Thymus (tissue), 11 donors: ENCODE data around the gene MRC1. TPM values are rescaled to one million over a fixed set of nuclear protein-coding genes. Genes with fewer than 3 reads are reported as not detected.

Source experiments
- DNase-seq, 9 donors: peaks; one replicate each; pipeline ENCODE4 v3.0.0-alpha.2; 2013; ENCODE audit warnings: low spot score in 9 of 9, low read depth in 6 of 9, missing footprints in 1 of 9
- H3K27ac ChIP-seq, 2 donors: one replicate each; pipeline ENCODE4 v1.5.1; 2013; ENCODE audit warnings: control low read depth in 1 of 2, low read depth in 1 of 2, low read length in 1 of 2, mild to moderate bottlenecking in 1 of 2, moderate library complexity in 1 of 2
- H3K27me3 ChIP-seq, 2 donors: one replicate each; pipeline ENCODE4 v1.5.1; 2013; ENCODE audit warnings: low read length in 1 of 2; ENCODE audit not compliant: control insufficient read depth in 2 of 2, insufficient read depth in 1 of 2
- H3K36me3 ChIP-seq, 2 donors: one replicate each; pipeline ENCODE4 v1.5.1; 2013; ENCODE audit warnings: low read length in 1 of 2, mild to moderate bottlenecking in 1 of 2, moderate library complexity in 1 of 2; ENCODE audit not compliant: control insufficient read depth in 2 of 2, insufficient read depth in 2 of 2
- H3K4me1 ChIP-seq, 2 donors: one replicate each; pipeline ENCODE4 v1.5.1; 2013; ENCODE audit warnings: low read length in 2 of 2; ENCODE audit not compliant: control insufficient read depth in 2 of 2, insufficient read depth in 2 of 2
- H3K4me3 ChIP-seq, 2 donors: one replicate each; pipeline ENCODE4 v1.5.1; 2013; ENCODE audit warnings: low read length in 2 of 2, control low read depth in 1 of 2, mild to moderate bottlenecking in 1 of 2
- H3K9me3 ChIP-seq, 2 donors: one replicate each; pipeline ENCODE4 v1.5.1; 2013; ENCODE audit warnings: low read length in 1 of 2, mild to moderate bottlenecking in 1 of 2; ENCODE audit not compliant: control insufficient read depth in 2 of 2, insufficient read depth in 1 of 2
- WGBS: extraction: QIAGEN DNeasy Blood & Tissue Kit; methylation state at CpG from one replicate; pipeline ENCODE4 v1.1.7; 2013; 5-methylcytosine and 5-hydroxymethylcytosine counted together
- polyA plus RNA-seq: library from polyadenylated mRNA; stranded (reverse); fragments of 200-250 nt; gene quantifications from one replicate; pipeline ENCODE4 v1.2.3, GENCODE V29; 2013
- total RNA-seq: library from RNA; stranded (reverse); fragments of 120-200 nt; gene quantifications from one replicate; pipeline ENCODE4 v1.2.4, GENCODE V29; 2013
- donor health status: healthy.

MRC1 gene
- total and polyA plus RNA-seq, 2 donors = 6.8 to 10.2 TPM

DNA sequence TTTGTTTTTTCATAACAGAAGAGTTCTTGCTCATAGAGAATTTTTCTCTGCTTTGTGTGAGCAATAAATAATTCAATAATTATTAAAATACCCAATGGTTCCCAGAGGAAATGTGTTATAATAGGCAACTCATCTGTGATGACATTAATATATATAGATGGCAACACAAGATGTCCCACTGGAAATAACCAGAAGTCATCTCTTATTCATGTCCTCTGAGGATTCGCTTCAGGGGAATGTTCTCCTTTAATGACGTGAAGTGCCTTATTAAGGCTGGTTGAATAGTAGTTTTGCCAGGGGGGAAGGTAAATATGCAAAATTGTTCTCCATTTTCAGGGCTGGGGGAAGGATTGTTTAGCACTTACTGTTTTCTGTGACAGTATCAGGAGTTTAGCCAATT, 145.7 kb downstream of the MRC1 start:
- Histone ChIP-seq H3K36me3 (no peaks in the 10 kb centered on the region), H3K27ac (no peak overlapping the region), H3K4me1 (no peaks in the 10 kb centered on the region), H3K9me3 (no peaks in the 10 kb centered on the region), H3K4me3 (no peak overlapping the region), H3K27me3 (no peaks in the 10 kb centered on the region)
- WGBS = 97% methylated on average over 2 of the region's 2 CpGs
- no peak for DNase-seq

DNA sequence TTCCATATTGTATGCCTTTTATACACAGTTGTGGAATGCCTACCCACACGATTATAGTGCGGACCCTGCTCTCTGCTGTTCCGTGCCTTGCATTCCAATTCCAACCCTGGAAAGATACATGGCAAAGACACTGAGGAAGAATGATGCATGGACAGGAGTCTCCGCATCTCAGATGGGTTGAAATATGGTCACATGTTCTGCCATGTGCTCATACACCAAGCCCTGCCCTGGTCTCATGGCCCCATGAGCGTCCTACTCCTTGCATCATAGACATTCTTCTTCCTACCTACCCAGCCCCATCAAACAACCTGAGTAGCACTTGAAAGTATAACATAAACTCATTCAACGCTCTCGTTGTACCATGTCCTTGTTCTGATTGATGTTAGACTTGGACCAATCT, 148.9 kb downstream of the MRC1 start:
- Histone ChIP-seq H3K4me1 (no peaks in the 10 kb centered on the region), H3K9me3 (no peaks in the 10 kb centered on the region), H3K4me3 (no peak overlapping the region), H3K36me3 (no peaks in the 10 kb centered on the region), H3K27me3 (no peaks in the 10 kb centered on the region), H3K27ac (no peak overlapping the region)
- no peak for DNase-seq
- 99% methylated on average over 7 of the region's 7 CpGs for WGBS

DNA sequence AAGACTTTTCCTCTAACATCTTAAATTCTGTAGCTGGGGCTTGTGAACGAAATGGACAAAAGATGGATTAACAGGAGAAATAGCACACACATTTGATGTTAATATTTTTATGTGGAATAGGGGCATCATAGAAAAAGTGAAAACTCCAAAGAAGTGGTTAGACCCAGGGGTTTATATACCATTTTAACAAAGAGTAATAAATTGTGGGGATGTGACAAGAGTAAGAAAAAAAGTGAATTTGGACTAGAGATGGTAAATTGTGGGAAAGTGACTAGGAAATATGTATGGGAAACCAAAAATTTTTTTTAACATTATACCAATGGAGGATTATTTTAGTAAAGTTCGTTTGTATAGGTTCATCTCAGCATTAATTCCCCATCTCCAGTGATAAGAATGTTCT, 150.7 kb downstream of the MRC1 start:
- no peaks in the 10 kb centered on the region for H3K4me1 ChIP-seq
- 88% methylated on average over 2 of the region's 2 CpGs for WGBS
- H3K27me3 ChIP-seq = no peaks in the 10 kb centered on the region
- H3K36me3 ChIP-seq = no peaks in the 10 kb centered on the region
- DNase-seq = no peak
- no peak overlapping the region for H3K4me3 ChIP-seq
- no peaks in the 10 kb centered on the region for H3K9me3 ChIP-seq
- no peak overlapping the region for H3K27ac ChIP-seq

Other genes with a start within 250 kb of the MRC1 start
- gene HACD1, start 192.0 kb upstream of the MRC1 start, total RNA-seq = 7.3 TPM
- 11.6 TPM for gene HACD1, start 192.0 kb upstream of the MRC1 start, polyA plus RNA-seq
- 18.2 TPM for gene STAM, start 165.2 kb upstream of the MRC1 start, total RNA-seq
- gene STAM, start 165.2 kb upstream of the MRC1 start, polyA plus RNA-seq = 19.8 TPM
- gene TMEM236, start 57.1 kb upstream of the MRC1 start, total RNA-seq = 0.24 TPM
- gene TMEM236, start 57.1 kb upstream of the MRC1 start, polyA plus RNA-seq = 0.30 TPM
- gene SLC39A12, start 142.6 kb downstream of the MRC1 start, total RNA-seq = 0.05 TPM
- 0.23 TPM for gene SLC39A12, start 142.6 kb downstream of the MRC1 start, polyA plus RNA-seq